Globus pallidus (tissue), 1 donor: ENCODE data around the gene CALB2.
"Not testable (repeated sequence)": the region's sequence is repeated elsewhere in the genome, so short reads cannot be mapped to it uniquely, and the experiment has no call there.

Experiments
- DNase-seq: peaks from one replicate; pipeline ENCODE4 v3.0.0-alpha.2; 2015; ENCODE audit warnings: low spot score

The CALB2 gene

GRCh38 chr16:71358464-71358998 is at the start of gene CALB2:
Gene CALB2 (plus strand): TSS chr16:71358723. CDS start chr16:71358793, 70 bp downstream.
- peak; percentile 22 for DNase-seq

GRCh38 chr16:71311553-71312158 is 46.9 kb upstream of the CALB2 start:
- peak; percentile 14 for DNase-seq

GRCh38 chr16:71313591-71313990 is 44.9 kb upstream of the CALB2 start:
- DNase-seq: not testable (repeated sequence)

DNA sequence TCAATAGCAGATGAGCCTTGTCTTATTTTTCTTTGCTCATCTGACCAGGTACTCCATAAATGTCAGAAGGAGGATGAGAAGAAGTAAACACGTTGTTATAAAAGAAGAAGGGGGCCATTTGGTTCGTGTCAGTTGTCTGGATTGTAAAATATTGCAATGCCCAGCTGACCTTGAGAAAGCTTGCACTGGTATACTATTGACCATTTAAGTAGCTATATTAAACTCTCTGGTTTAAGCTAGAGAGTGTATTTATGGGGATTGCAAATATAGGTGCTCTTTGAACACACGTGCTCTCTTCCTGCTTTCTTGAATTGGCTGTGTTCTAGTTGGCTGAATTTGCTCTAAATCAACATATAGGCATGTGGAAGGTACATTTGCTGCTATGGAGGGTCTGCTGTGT is 43.3 kb upstream of the CALB2 start:
- DNase-seq: no peak

- DNase-seq: no peak
Observed at GRCh38 chr16:71319999-71320398, 38.5 kb upstream of the CALB2 start.

DNA sequence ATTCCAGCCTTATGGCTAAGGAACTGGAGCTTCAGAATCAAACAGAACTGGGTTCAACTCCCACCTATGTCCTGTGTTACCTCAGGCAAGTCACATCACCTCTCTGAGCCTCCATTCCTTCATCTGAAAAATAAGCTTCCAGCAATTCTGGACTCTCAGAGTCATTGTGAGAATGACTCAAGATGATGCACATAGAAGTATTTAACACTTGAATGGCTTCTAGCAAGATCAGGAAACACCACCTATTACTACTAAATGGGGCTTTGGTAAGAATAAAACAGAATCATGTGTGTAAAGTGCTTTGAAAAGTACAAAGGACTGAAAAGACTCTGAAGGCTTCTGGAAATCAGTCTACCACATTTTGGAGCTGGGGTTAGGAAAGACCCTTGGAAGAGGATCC is 30.8 kb upstream of the CALB2 start:
- DNase-seq: no peak

DNA sequence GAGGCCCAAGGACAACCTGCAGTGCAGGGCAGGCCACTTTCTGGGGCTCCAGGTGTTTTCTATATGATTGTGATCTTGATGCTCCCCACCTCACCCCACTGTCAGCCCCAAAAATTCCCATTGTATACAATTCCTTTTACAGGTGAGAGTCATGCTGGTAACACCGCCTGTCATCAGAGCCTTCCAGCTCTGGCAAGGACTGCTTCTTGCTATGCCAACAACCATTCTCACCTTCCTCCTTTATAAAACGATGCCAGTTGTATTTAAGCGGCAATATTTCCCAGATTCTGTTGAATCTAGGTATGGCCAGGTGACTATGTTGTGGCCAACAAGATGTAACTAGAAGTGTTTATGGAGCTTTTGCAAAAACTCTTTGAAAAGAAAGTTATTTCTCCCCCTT is 30.4 kb upstream of the CALB2 start:
- DNase-seq: no peak

DNA sequence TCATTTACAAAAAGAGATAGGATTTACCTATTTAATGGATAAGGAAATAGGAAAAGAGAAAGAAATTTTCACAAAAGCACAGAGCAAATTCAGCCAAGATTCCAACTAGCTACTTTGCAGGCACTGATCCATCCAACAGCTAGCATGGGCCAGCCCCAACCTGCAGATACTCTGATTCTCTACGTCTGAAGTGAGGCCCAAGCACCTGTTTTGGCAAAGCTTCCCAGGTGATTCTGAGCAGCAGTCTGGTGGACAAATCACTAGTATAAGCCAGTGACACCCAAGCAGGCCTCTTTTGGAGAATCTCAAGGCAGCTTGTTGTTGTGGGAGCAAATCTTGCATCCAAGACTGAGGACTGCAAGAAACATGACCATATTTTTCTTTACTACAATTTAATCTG is 20.9 kb upstream of the CALB2 start:
- no peak for DNase-seq

GRCh38 chr16:71338193-71338592 is 20.3 kb upstream of the CALB2 start:
- no peak for DNase-seq

DNA sequence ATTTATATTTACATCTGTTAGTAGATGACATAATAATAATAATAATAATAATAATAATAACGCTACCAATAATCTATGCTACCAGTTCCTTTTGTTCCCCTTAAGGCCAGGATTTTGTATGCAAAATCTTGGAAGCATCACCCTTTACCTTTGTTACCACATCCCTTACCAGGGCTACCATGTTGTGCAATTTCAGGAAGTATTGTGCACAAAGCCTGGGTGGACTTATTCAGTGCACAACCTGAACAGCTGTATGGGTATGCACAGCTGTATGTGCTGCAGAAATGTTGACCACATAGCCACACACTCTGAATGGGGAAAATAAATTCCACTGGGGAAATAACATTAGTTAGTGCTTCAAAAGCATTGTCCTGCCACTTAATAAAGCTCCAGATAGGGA is 19.9 kb upstream of the CALB2 start:
- DNase-seq: no peak

DNA sequence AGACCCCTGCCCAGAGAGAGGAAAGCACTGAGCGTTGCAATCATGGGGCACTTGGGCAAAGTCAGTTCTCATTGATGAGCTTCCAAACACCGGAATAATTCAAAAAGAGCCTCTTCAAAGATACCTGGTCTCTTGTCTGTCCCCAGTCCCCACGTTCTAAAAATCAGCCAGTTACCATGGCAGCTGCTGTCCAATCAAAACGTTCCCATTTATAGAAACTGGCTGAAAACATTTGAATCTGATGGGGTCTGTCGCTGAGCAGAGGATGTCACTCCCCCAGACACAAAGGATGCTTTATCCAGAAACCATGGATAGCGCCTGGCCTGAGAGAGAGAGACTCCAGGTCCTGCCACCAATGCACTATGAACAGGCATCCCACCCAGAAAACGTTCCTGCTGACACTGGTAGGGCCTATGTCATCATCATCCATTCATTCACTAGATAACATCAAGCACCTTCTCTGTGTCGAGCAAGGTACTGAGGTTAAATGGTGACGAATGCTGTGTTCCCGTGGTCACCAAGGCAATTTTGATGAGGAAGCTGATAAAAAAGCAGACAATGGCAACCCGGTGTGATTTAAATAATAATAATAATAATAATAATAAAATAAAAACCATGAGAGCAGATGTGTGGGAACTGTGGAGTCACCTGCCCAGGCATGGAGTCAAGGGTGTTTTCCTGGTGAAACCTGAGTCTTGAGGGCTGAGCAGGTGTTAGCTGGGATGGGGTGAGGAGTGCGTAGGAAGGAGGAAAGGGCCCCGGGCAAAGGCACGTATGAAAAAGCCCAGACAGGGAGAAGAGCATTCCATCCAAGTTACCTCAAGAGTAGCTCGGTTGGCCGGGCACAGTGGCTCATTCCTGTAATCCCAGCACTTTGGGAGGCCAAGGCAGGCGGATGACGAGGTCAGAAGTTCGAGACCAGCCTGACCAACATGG is 19.0 kb upstream of the CALB2 start:
- DNase-seq: no peak

GRCh38 chr16:71340406-71340805 is 18.1 kb upstream of the CALB2 start:
- no peak for DNase-seq

DNA sequence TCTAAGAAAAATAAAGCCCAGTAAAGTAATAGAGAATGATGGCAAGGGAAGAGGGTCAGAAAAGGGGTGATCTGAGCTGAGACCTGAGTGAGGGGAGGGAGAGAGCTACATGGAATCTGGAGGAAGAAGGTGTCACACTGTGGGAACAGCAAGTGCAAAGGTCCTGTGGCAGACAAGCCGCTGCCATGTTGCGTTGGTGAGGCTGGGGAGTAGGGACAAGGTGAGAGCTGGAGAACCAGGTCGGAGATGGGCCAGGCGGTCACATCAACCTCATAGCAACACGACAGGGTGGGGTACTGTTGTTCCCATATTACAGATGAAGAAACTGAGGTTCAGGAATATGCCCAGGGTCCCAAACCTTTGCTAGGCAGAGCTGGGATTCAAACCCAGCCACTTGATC is 16.6 kb upstream of the CALB2 start:
- no peak for DNase-seq

- no peak for DNase-seq
Observed at GRCh38 chr16:71343078-71343477, 15.4 kb upstream of the CALB2 start.

DNA sequence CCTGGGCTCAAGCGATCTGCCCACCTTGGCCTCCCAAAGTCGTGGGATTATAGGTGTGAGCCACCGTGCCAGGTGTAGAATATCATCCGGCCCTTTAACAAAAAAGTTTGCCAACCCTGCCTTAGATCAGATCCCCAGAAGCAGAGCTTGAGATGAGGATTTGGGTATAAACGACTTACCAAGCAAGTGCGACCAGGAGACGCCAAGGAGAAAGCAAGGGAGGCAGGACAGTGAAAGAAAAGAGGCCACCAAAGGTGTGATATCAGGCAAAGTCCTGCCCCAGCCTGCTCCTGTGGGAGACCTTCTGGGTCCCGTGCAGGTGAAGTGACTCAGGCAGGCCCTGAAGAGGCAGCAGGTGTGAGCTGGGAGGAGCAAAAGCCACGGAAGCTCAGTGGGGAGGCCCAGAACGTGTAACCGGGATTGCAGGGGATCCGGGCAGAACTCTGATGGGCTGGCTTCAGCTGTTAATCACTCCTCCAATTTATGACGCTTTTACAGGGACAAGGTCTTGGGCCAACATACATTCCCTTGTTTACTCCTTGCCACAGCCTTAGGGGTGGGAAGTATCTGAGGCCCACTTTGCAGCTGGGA is 14.1 kb upstream of the CALB2 start:
- DNase-seq: no peak

DNA sequence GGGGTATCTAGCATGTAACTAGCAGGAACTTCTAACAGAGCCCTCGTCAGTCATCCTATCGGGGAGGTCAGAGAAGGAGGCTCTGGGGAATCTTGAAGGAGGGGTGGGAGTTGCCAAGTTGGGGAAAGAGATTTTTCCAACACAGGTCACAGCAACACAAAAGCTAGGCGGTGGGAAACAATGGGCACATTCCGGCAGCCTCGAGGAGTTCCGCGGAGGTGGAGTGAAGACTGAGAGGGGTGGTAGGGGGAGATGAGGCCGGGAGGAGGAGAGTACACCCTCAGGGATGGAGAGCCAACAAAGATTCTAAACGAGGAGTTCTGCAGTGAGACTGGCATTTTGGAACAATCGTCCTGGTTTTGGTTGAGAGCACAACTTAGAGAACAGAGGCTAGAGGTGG is 13.5 kb upstream of the CALB2 start:
- no peak for DNase-seq

DNA sequence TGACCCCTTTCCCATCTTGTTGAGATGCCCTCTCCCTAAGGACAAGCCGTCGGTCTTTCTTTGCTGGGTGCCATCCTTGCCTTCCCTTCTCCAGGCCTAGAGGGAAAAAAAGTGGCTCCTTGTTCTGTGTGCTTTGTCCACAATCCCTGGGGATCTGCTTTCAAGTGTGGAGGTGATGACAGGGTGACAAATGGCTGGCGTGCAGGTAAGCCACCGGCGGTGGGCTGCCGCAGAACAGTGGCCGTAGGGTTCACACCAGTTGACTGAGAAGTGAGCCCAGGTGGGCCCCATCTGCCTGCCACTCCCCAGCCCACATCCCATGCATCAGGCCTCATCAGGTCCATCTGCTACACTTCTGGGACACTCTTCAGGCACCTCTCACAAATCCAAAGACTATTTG is 11.4 kb upstream of the CALB2 start:
- DNase-seq: no peak

GRCh38 chr16:71348262-71349085 is 10.0 kb upstream of the CALB2 start:
- no peak for DNase-seq

DNA sequence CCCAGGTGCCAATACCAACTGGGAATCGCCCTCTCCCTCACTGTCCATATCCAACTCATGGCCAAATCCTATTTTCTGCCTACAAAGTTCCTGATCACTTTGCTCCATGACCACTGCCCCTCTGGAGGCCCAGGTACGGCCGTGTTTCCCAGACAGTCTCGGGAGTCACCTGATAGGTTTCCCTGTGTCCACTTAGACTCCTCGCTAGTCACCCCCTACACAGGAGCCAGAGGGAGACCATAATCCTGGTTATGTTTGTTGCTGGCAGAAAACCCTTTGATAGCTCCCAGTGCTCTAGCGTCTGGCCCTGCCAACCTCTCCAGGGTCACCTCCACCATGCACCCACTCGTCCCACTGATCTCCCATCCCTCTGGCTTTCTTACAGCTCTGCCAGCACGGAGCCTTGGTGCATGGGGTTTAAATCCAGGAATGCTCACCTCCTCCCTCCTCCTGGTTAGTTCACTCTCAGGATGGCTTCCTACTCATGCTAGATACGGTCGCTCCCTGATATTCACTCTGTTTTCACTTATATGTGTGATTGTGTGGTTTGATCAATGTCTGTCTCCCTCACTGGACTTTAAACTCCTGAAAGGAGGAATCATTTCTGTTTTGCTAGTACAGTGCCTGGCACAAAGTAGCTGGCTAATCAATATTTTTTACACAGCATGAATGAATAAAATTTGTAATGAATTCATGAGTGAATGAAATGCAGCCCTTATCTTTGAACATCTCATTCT is 7.5 kb upstream of the CALB2 start:
- DNase-seq: no peak

DNA sequence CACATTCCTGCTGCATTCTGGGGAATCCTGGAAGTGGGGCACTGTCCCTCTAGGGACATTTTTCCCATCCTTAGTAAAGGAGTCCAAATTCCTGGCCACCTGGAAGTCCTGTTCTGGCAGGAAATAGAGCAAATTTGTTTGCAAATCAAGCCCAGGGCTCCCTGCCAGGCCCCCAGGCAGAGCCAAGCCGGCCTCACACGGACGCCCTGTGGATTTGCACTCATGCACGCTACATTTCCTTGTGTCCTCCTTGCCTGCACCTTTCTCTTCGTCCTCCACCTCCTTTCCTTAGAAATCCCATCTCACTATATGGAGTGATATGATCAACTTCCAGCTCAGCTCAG is 7.0 kb upstream of the CALB2 start:
- no peak for DNase-seq

DNA sequence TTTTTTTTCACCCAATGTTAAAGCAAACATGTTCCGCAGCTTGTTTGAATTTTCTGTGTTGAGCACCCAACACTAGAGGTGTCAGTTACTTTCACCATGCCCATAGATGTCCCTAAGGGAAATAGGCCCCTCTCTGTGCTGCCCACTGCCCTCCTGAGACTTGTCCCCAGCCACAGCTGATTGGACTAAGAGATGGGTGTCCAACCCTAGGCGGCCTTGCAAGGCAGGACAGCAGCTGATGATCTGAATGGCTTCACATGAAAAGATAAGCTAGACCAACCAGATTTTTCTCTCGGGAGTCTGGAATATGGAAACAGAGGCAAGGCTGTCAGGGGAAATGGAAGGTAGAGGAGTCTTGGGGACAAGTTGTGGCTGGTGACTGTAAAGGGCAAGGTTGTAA is 6.1 kb upstream of the CALB2 start:
- no peak for DNase-seq
